Effector memory CD8-positive, alpha-beta T cell (primary cell): ENCODE data around the gene GRIK2.

Source experiments
- ATAC-seq: fragments of 150-1000 bp; cut with Tn5 transposase; replicated peaks from 2 replicates; pipeline ENCODE4 v1.10.0; 2021; ENCODE audit warnings: mild to moderate bottlenecking, moderate library complexity
- DNase-seq, 3 experiments: peaks; one replicate each; pipeline ENCODE4 v3.0.0; 2021
- H3K27ac Mint-ChIP-seq, 2 donors: one replicate each; pipeline ENCODE4 v1.8.0; 2022; ENCODE audit warnings: mild to moderate bottlenecking in 2 of 2, mixed read lengths in 2 of 2, moderate library complexity in 2 of 2
- H3K27me3 Mint-ChIP-seq, 2 donors: one replicate each; pipeline ENCODE4 v1.8.0; 2022; ENCODE audit warnings: mixed read lengths in 2 of 2
- H3K36me3 Mint-ChIP-seq: one replicate; pipeline ENCODE4 v1.8.0; 2022; ENCODE audit warnings: mild to moderate bottlenecking, moderate library complexity, mixed read lengths; ENCODE audit not compliant: insufficient read depth
- H3K4me1 Mint-ChIP-seq, 2 donors: one replicate each; pipeline ENCODE4 v1.8.0; 2022; ENCODE audit warnings: low read depth in 2 of 2, mixed read lengths in 2 of 2
- H3K4me3 Mint-ChIP-seq, 2 donors: one replicate each; pipeline ENCODE4 v1.8.0; 2022; ENCODE audit warnings: mild to moderate bottlenecking in 2 of 2, mixed read lengths in 2 of 2, moderate library complexity in 2 of 2
- H3K9me3 Mint-ChIP-seq, 2 donors: one replicate each; pipeline ENCODE4 v1.8.0; 2022; ENCODE audit warnings: mixed read lengths in 2 of 2

Gene GRIK2

GRCh38 chr6:101926149-101926925, 532.8 kb downstream of the GRIK2 start:
- Mint-ChIP-seq H3K36me3 (no peaks in the 10 kb centered on the region), H3K27me3 (no peaks in the 10 kb centered on the region), H3K4me1 (peaks cover 0 to 4% of the 10 kb centered on the region in 2 donors), H3K9me3 (no peaks in the 10 kb centered on the region), H3K27ac (no peak overlapping the region), H3K4me3 (no peak overlapping the region)
- DNase-seq (no peak), ATAC-seq (no peak)

GRCh38 chr6:101931766-101932165, 538.3 kb downstream of the GRIK2 start:
- no peaks in the 10 kb centered on the region for H3K27me3 Mint-ChIP-seq
- peaks cover 0 to 7% of the 10 kb centered on the region in 2 donors for H3K9me3 Mint-ChIP-seq
- no peak for ATAC-seq
- H3K4me1 Mint-ChIP-seq = peaks cover 0 to 4% of the 10 kb centered on the region in 2 donors
- H3K36me3 Mint-ChIP-seq = no peaks in the 10 kb centered on the region
- H3K4me3 Mint-ChIP-seq = no peak overlapping the region
- H3K27ac Mint-ChIP-seq = no peak overlapping the region
- no peak for DNase-seq

- no peak for DNase-seq
- no peak overlapping the region for H3K4me3 Mint-ChIP-seq
- peaks cover 0 to 4% of the 10 kb centered on the region in 2 donors for H3K4me1 Mint-ChIP-seq
- no peaks in the 10 kb centered on the region for H3K27me3 Mint-ChIP-seq
- H3K36me3 Mint-ChIP-seq = no peaks in the 10 kb centered on the region
- no peak for ATAC-seq
- H3K27ac Mint-ChIP-seq = no peak overlapping the region
- peaks cover 0 to 7% of the 10 kb centered on the region in 2 donors for H3K9me3 Mint-ChIP-seq
These were observed 539.2 kb downstream of the GRIK2 start for GRCh38 chr6:101932704-101933103.

- Mint-ChIP-seq H3K36me3 (no peaks in the 10 kb centered on the region), H3K27me3 (no peaks in the 10 kb centered on the region), H3K4me3 (no peak overlapping the region), H3K9me3 (peaks cover 0 to 7% of the 10 kb centered on the region in 2 donors), H3K27ac (no peak overlapping the region), H3K4me1 (peaks cover 0 to 1% of the 10 kb centered on the region in 2 donors)
- no peak for ATAC-seq
- DNase-seq = no peak
These were observed 542.2 kb downstream of the GRIK2 start for GRCh38 chr6:101935732-101936131.

- no peak overlapping the region for H3K27ac Mint-ChIP-seq
- no peak overlapping the region for H3K4me3 Mint-ChIP-seq
- no peaks in the 10 kb centered on the region for H3K27me3 Mint-ChIP-seq
- ATAC-seq = no peak
- H3K9me3 Mint-ChIP-seq = peaks cover 0 to 7% of the 10 kb centered on the region in 2 donors
- DNase-seq = no peak
- no peaks in the 10 kb centered on the region for H3K36me3 Mint-ChIP-seq
- no peaks in the 10 kb centered on the region for H3K4me1 Mint-ChIP-seq
These were observed 543.0 kb downstream of the GRIK2 start for GRCh38 chr6:101936516-101936915.

- no peak for ATAC-seq
- Mint-ChIP-seq H3K36me3 (peaks cover 3% of the 10 kb centered on the region), H3K9me3 (peaks cover 0 to 8% of the 10 kb centered on the region in 2 donors), H3K27ac (no peak overlapping the region), H3K4me3 (no peak overlapping the region), H3K27me3 (no peaks in the 10 kb centered on the region), H3K4me1 (no peaks in the 10 kb centered on the region)
- DNase-seq = no peak
These were observed 543.6 kb downstream of the GRIK2 start for GRCh38 chr6:101937108-101937507.

GRCh38 chr6:101940391-101940790, 546.9 kb downstream of the GRIK2 start:
- Mint-ChIP-seq H3K4me1 (no peaks in the 10 kb centered on the region), H3K36me3 (peaks cover 4% of the 10 kb centered on the region), H3K27ac (no peak overlapping the region), H3K4me3 (no peak overlapping the region), H3K27me3 (no peaks in the 10 kb centered on the region), H3K9me3 (peaks cover 2 to 11% of the 10 kb centered on the region in 2 donors)
- no peak for ATAC-seq
- no peak for DNase-seq

GRCh38 chr6:101956961-101957360, 563.5 kb downstream of the GRIK2 start:
- Mint-ChIP-seq H3K4me1 (no peaks in the 10 kb centered on the region), H3K9me3 (peaks cover 0 to under 1% of the 10 kb centered on the region in 2 donors), H3K4me3 (no peak overlapping the region), H3K27me3 (no peaks in the 10 kb centered on the region), H3K36me3 (no peaks in the 10 kb centered on the region), H3K27ac (no peak overlapping the region)
- no peak for ATAC-seq
- no peak for DNase-seq

GRCh38 chr6:101961357-101961756, 567.8 kb downstream of the GRIK2 start:
- no peak for DNase-seq
- H3K36me3 Mint-ChIP-seq = no peaks in the 10 kb centered on the region
- no peak for ATAC-seq

GRCh38 chr6:101980924-101981323, 587.4 kb downstream of the GRIK2 start:
- ATAC-seq (no peak), DNase-seq (no peak)
- Mint-ChIP-seq H3K27me3 (no peaks in the 10 kb centered on the region), H3K36me3 (no peaks in the 10 kb centered on the region), H3K27ac (no peak overlapping the region), H3K4me3 (no peak overlapping the region), H3K9me3 (no peaks in the 10 kb centered on the region), H3K4me1 (no peaks in the 10 kb centered on the region)

More at GRCh38 chr6:101961357-101961756, 567.8 kb downstream of the GRIK2 start:
- no peak overlapping the region for H3K4me3 Mint-ChIP-seq
- H3K9me3 Mint-ChIP-seq = no peaks in the 10 kb centered on the region
- no peaks in the 10 kb centered on the region for H3K27me3 Mint-ChIP-seq
- no peak overlapping the region for H3K27ac Mint-ChIP-seq
- no peaks in the 10 kb centered on the region for H3K4me1 Mint-ChIP-seq

GRCh38 chr6:101986476-101986875, 593.0 kb downstream of the GRIK2 start:
- Mint-ChIP-seq H3K9me3 (no peaks in the 10 kb centered on the region), H3K36me3 (no peaks in the 10 kb centered on the region), H3K4me1 (no peaks in the 10 kb centered on the region), H3K4me3 (no peak overlapping the region), H3K27ac (no peak overlapping the region), H3K27me3 (no peaks in the 10 kb centered on the region)
- DNase-seq (no peak), ATAC-seq (no peak)

GRCh38 chr6:101992286-101992685, 598.8 kb downstream of the GRIK2 start:
- H3K4me1 Mint-ChIP-seq = no peaks in the 10 kb centered on the region

GRCh38 chr6:101994521-101994920, 601.0 kb downstream of the GRIK2 start:
- DNase-seq (no peak), ATAC-seq (no peak)
- Mint-ChIP-seq H3K27me3 (no peaks in the 10 kb centered on the region), H3K36me3 (no peaks in the 10 kb centered on the region), H3K4me3 (no peak overlapping the region), H3K4me1 (no peaks in the 10 kb centered on the region), H3K27ac (no peak overlapping the region), H3K9me3 (peaks cover 0 to 1% of the 10 kb centered on the region in 2 donors)

More at GRCh38 chr6:101992286-101992685, 598.8 kb downstream of the GRIK2 start:
- Mint-ChIP-seq H3K36me3 (no peaks in the 10 kb centered on the region), H3K4me3 (no peak overlapping the region), H3K27ac (no peak overlapping the region), H3K27me3 (no peaks in the 10 kb centered on the region), H3K9me3 (no peaks in the 10 kb centered on the region)
- DNase-seq (no peak), ATAC-seq (no peak)

- no peaks in the 10 kb centered on the region for H3K27me3 Mint-ChIP-seq
- no peaks in the 10 kb centered on the region for H3K9me3 Mint-ChIP-seq
- H3K36me3 Mint-ChIP-seq = peaks cover 4% of the 10 kb centered on the region
- no peak for DNase-seq
- no peak for ATAC-seq
- no peak overlapping the region for H3K27ac Mint-ChIP-seq
- no peak overlapping the region for H3K4me3 Mint-ChIP-seq
- H3K4me1 Mint-ChIP-seq = no peaks in the 10 kb centered on the region
These were observed 621.9 kb downstream of the GRIK2 start for GRCh38 chr6:102015431-102015830.
